ENCODE data around the gene ATXN7.
A peak's percentile ranks its signal among the peaks of the same experiment; 100 is the strongest.

ATXN7 gene

DNA sequence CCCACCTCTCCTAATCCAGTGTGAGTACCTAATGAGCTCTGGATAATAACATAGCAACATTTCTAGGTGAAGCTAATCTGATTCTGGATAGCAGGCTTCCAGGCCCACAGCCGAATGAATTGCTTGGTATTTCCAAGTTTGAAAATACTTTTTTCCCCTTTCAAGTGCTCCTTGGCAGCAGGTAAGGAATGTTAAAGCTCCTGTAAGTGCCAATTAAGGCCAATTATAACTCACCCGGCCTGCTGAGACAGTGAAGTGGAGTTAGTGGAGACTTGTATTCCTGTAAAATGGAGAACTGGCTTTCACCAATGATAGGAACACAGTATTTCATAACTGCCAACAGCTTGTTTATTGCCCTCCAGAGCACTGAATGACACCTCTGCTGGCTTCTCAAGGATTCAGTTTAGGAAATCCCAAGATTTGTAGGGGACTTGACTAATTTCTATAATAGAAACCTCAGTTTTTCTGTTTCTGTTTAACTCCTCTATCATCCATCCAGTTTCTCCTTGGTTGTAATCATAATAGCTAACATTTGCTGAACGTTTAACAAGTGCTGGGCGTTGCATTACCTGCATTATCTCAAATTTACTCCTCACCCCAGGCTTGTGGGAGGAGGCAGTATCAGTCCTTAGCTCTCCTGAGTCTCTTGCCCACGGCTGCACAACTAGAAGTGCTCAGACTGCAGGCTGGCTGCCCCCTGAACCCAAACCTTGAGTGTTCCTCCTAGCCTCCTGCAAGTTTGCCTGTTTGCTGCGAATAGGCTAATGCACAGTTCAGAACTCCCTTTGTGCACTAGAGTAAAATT, 101.2 kb downstream of the ATXN7 start:
- DNase-seq (ENCODE audit: low spot score) = no peak

GRCh38 chr3:63966007-63966406, 102.3 kb downstream of the ATXN7 start:
- DNase-seq (ENCODE audit: low spot score) = no peak

GRCh38 chr3:63966871-63967270, 103.2 kb downstream of the ATXN7 start:
- DNase-seq (ENCODE audit: low spot score) = no peak

GRCh38 chr3:63967675-63968611, 104.3 kb downstream of the ATXN7 start:
- DNase-seq (ENCODE audit: low spot score) = peak; percentile 6

DNA sequence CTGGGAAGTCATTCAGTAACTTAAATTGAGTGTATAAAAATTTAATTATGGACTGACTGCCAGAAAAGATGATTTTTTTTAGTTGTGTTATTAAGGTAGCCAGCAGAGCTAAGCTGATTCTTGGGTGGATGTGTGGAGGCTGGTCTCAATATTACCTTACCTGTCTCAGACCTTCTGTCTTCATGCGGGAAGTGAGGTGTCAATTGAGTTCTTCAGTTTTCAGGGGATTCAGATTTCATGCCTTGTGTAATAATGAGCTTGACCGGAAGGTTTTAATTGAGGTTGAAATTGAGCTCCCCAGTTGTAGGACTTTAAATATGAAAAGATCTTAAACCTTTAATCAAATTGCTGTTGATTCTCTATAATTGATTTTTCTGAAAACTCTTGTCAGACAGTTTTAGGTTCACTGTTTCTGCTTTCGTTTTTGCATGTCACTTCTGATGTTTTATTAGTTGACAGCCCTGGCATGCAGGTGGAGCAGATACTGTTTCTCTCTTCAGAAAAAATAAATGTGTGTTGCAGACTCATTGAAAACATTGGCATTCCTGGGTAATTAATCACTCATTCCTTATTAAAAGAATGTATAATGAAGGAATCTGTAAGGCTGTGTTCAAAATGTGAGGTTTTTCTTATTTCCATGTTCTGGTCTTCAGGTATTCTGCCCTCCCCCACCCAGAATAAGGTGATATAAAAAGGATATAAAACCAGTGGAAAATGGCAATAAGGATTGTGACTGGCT, 105.1 kb downstream of the ATXN7 start:
- no peak for DNase-seq (ENCODE audit: low spot score)

DNA sequence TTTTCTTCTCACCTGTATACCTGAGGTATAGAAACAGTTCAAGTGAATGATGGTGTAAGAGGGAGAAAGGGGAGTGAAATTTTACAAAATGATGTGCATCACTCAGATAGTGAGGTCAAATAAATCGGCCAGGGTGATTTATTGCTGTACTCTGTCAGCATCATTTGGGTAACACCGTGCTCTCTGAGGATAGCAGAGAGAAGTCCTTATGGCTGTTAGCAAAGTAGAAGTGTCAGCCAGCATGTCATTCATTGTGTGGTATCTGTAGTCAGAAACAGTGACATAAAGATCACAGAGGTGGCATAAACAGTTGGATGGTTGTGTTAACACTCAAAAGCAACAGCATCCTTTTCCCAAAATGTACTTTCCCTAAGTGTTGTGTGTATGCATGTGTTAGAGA, 106.2 kb downstream of the ATXN7 start:
- no peak for DNase-seq (ENCODE audit: low spot score)

DNA sequence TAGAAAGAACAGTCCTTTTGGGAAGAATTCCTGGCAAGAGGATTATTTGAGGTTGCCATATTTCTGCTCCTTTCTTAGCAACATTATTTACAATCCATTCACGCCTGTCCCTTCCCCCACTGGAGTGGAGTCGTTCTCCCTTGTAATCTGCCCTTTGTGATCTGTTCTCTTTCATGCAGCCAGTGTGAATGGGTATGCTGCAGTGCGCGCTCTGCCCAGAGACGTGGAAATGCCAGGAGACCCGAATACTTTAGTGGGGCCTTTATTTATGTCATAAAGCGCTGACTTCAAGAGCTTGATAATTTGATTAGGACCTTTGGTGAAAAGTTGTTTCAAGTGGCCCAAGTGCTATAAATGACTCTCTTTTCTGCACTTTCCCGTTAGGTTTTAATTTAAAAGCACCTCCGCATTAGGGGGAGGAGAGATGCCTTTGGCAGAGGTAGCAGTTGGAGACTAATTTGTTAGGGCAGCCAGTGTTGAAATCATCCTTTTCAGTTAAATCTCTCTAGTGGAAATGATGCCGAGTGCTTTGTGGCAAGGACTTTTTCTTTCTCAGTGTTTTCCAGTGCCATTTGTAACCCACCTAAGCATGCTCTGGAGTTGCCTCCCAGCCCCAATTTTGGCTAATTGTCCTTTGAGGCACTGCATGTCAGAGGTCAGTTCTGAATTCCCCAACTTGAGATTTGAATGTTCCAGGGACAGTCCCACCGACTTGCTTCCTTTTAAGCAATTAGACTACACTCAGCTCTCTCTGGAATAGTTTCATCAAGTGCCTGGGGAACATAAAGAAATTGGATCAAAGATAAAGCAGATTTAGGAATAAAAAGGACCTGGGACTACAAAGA, 107.2 kb downstream of the ATXN7 start:
- DNase-seq (ENCODE audit: low spot score) = no peak

DNA sequence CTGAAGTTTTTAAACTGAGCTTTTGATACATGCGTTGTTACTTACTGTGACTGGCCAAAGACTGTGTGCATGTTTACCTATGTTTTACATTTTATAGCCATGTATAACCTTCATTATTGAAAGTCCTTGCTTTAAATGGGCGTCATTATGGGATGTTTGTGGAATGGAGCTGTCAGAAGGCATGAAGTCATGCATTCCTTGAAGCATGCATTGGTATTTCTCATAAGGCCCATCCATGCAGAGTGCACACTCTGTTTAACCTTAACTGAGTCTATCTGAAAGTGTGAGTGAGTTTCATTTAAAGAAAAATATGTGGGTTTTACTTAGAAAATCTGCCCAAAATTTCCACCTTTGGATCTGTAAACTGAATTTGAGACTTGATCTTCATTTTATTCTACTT, 108.5 kb downstream of the ATXN7 start:
- no peak for DNase-seq (ENCODE audit: low spot score)

- DNase-seq (ENCODE audit: low spot score) = no peak
These were observed 109.3 kb downstream of the ATXN7 start for GRCh38 chr3:63972987-63973386.

DNA sequence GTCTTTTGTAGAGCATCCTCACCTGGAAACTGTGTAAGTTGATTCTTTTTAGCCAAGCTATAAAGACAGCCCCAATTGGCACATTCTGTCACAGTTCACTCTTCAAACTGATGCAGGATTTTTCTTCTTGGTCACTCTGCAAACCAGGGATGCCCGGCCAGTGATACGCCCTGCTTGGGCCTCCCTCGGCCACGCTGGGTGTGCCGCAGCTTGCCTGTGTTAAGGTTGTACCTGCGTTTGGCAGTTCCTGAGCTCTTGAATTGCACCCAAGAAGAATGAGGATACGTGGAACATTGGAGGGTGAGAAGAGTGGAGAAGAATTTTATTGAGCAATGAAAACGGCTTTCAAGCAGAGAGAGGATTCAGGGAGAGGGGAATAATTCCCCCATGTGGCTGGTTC, 109.7 kb downstream of the ATXN7 start:
- no peak for DNase-seq (ENCODE audit: low spot score)

GRCh38 chr3:63974451-63974850, 110.8 kb downstream of the ATXN7 start:
- DNase-seq (ENCODE audit: low spot score) = no peak

GRCh38 chr3:63975723-63976122, 112.1 kb downstream of the ATXN7 start:
- no peak for DNase-seq (ENCODE audit: low spot score)

DNA sequence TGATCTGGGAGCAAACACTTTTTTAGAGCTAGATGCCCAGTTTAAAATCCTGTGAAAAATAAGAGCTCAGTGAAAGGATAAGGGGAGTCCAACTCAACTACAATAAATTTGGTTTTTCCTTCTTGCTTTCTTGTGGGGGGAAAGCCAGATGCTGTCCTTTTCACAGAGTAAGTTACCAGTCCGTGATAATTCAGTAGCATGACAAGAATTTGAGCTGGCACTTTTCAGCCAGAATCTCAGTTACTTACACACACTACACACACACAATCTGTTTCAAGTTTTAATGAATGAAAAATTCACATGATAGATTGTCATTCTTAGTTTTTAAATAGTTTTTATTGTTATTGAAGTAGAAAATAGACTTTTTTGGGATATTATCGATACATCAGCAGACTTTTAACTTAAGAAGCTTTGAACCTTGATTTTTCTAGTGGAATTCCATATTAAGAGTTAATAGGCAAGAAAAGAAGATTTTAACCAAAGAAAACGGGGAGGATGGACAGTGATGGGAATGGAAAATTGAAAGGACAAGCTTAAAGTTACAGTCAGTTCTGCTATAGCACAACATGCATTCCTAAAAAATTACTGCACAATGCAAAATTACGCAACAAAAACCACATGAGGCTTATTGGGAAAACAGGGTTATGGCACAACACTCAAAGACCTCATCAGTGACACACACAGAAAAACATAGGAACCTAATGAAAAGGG, 112.6 kb downstream of the ATXN7 start:
- DNase-seq (ENCODE audit: low spot score) = no peak

DNA sequence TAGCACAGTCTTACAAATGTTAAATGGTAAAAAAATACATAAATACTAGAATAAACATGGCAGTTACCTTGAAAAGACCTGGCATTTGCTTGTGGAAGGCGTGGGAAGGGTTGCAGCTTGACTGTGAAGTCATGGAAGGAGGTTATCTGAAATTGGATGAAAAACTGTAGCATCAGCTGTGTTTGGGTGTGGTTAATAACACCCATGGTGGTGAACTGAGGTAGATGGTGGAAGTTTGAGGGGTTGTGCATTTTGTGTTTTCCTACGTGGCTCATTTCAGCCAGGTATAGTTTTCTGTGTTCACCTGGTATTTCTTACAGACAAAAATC, 113.2 kb downstream of the ATXN7 start:
- no peak for DNase-seq (ENCODE audit: low spot score)

DNA sequence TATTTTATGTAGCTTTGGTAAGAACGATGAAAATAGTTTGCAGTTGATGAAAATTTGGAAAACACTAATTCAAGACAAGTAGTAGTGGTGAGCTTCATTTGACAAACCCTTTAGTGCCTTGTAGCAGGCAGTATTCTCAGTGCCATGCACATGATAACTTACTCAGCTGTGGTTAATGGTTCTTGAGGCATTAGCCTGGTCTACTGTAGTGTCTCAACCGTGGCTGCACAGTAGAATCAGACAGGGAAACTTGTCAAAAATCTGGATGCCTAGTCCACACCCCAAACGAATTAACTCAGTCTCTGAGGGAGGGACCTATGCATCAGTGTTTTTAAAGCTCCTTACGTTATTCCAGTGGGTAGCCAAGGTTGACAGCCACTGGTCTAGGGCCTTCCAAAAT, 114.2 kb downstream of the ATXN7 start:
- no peak for DNase-seq (ENCODE audit: low spot score)

DNA sequence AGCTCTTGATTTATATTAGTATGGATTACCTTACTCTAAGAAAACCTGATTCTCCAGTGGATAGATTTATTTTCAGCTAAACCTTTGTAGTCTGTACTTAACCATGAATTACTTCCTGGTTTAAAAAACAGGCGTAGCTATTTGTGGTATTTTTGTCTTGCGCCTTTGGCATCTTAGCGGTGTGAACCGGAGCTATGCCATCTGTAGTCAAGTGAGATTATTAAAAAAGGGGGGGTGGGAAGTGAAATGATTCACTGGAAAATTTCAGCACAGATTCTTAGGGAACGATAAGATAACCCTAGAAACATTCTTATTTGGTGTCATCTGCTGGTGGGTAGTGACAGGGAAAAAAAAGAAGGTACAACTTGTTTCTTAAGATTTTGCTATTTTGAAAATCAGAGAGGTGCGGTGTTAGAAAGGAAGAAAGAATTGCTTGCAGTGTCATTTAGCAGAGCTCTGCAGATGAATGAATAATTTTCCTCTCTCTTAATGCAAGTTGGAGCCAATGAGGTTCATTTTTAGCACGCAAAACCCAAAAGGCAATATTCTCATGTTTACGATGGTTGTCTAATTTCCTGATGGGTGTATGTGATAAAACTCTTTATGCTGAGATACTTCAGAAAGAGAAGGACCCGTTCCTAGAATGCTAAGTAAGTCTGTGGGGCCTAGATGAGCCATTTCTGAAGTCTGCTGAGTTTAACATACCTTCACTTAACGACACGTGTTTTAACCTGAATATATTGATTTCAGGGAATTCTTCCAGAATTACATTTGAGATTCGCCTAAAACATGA, 115.6 kb downstream of the ATXN7 start:
- no peak for DNase-seq (ENCODE audit: low spot score)

DNA sequence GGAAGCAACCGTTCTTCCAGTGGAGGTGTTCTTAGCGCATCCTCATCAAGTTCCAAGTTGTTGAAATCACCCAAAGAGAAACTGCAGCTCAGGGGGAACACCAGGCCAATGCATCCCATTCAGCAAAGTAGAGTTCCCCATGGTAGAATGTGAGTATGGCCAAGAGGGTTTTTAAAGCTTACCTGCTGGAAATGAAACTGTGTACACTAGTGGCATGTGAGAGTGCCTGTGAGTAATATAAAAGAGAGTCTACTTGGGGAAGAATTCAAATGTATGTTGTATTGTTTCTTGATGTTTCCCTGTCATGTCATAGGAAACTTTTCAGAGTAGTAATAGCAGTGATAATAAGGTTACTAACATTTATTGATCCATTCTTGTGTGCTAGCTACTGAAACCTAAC, 116.4 kb downstream of the ATXN7 start:
- no peak for DNase-seq (ENCODE audit: low spot score)

- no peak for DNase-seq (ENCODE audit: low spot score)
These were observed 117.3 kb downstream of the ATXN7 start for GRCh38 chr3:63980830-63981498.

- DNase-seq (ENCODE audit: low spot score) = no peak
These were observed 118.3 kb downstream of the ATXN7 start for GRCh38 chr3:63981980-63982379.

GRCh38 chr3:63984391-63984790, 120.7 kb downstream of the ATXN7 start:
- DNase-seq (ENCODE audit: low spot score) = no peak
